SK-N-SH treated with all-trans-retinoic acid at 6 μM for 48 hours (cell line): ENCODE results near the gene MMP24OS.

Experiments used
- ATAC-seq: fragments of 200-7000 bp; cut with Tn5 transposase; 3 replicates; pipeline ENCODE4 v1.9.1; 2020; ENCODE audit warnings: mild to moderate bottlenecking, moderate library complexity
- ARNTL ChIP-seq: fragments of 450-650 bp; formaldehyde crosslinking; IDR thresholded peaks from 2 replicates; pipeline ENCODE4 v1.5.0; 2020; ENCODE audit warnings: low read depth, mild to moderate bottlenecking, moderate library complexity, borderline replicate concordance
- BACH2 ChIP-seq: fragments of 250-450 bp; sonication (Bioruptor Pico); IDR thresholded peaks from 2 replicates; pipeline ENCODE4 v1.9.0; 2021; ENCODE audit warnings: mild to moderate bottlenecking, borderline replicate concordance
- CSDC2 ChIP-seq: fragments of 250-450 bp; sonication (Bioruptor Pico); IDR thresholded peaks from 2 replicates; pipeline ENCODE4 v1.5.0; 2020; ENCODE audit warnings: mild to moderate bottlenecking, moderate library complexity
- CSRNP3 ChIP-seq: fragments of 250-450 bp; sonication (Bioruptor Pico); IDR thresholded peaks from 2 replicates; pipeline ENCODE4 v1.5.1; 2021; ENCODE audit warnings: mild to moderate bottlenecking, moderate library complexity
- ESRRG ChIP-seq: fragments of 250-450 bp; sonication (Bioruptor Pico); IDR thresholded peaks from 2 replicates; pipeline ENCODE4 v1.6.1; 2021; ENCODE audit warnings: mild to moderate bottlenecking
- GLIS3 ChIP-seq: fragments of 250-450 bp; sonication (Bioruptor Pico); IDR thresholded peaks from 2 replicates; pipeline ENCODE4 v1.5.0; 2020; ENCODE audit warnings: mild to moderate bottlenecking, moderate library complexity
- ISL1 ChIP-seq: fragments of 250-450 bp; sonication (Bioruptor Pico); IDR thresholded peaks from 2 replicates; pipeline ENCODE4 v2.1.2; 2022; ENCODE audit warnings: mild to moderate bottlenecking, moderate library complexity
- OSR1 ChIP-seq: fragments of 250-450 bp; sonication (Bioruptor Pico); IDR thresholded peaks from 2 replicates; pipeline ENCODE4 v1.8.0; 2022; ENCODE audit warnings: moderate library complexity, mild to moderate bottlenecking, inconsistent platforms
- PPARA ChIP-seq: fragments of 250-450 bp; sonication (Bioruptor Pico); IDR thresholded peaks from 2 replicates; pipeline ENCODE4 v1.5.0; 2020; ENCODE audit warnings: mild to moderate bottlenecking, borderline replicate concordance
- RARB ChIP-seq: fragments of 250-450 bp; sonication (Bioruptor Pico); IDR thresholded peaks from 2 replicates; pipeline ENCODE4 v1.8.0; 2021; ENCODE audit warnings: mild to moderate bottlenecking, moderate library complexity
- SNAI2 ChIP-seq: fragments of 250-450 bp; sonication (Bioruptor Pico); IDR thresholded peaks from 2 replicates; pipeline ENCODE4 v1.5.0; 2020; ENCODE audit warnings: mild to moderate bottlenecking, moderate library complexity
- TCF4 ChIP-seq: fragments of 250-450 bp; sonication (Bioruptor Pico); IDR thresholded peaks from 2 replicates; pipeline ENCODE4 v1.8.0; 2021; ENCODE audit warnings: mild to moderate bottlenecking, moderate library complexity, borderline replicate concordance
- TOX ChIP-seq: fragments of 250-450 bp; sonication (Bioruptor Pico); IDR thresholded peaks from 2 replicates; pipeline ENCODE4 v1.8.0; 2021; ENCODE audit warnings: mild to moderate bottlenecking, moderate library complexity, borderline replicate concordance
- TSHZ2 ChIP-seq: fragments of 250-450 bp; sonication (Bioruptor Pico); IDR thresholded peaks from 2 replicates; pipeline ENCODE4 v1.5.0; 2020; ENCODE audit warnings: mild to moderate bottlenecking, moderate library complexity
- ZC3H10 ChIP-seq: fragments of 250-450 bp; sonication (Bioruptor Pico); IDR thresholded peaks from 2 replicates; pipeline ENCODE4 v1.5.1; 2021; ENCODE audit warnings: mild to moderate bottlenecking, moderate library complexity
- ZFP3 ChIP-seq: fragments of 250-450 bp; sonication (Bioruptor Pico); IDR thresholded peaks from 2 replicates; pipeline ENCODE4 v1.5.0; 2020; ENCODE audit warnings: mild to moderate bottlenecking, moderate library complexity
- ZFP30 ChIP-seq: fragments of 450-650 bp; formaldehyde crosslinking; IDR thresholded peaks from 2 replicates; pipeline ENCODE4 v1.5.0; 2022; ENCODE audit warnings: mild to moderate bottlenecking, moderate library complexity
- ZNF565 ChIP-seq: fragments of 450-650 bp; formaldehyde crosslinking; conservative IDR thresholded peaks from 2 replicates; pipeline ENCODE4 v1.5.0; 2020; ENCODE audit warnings: low read depth, mild to moderate bottlenecking, moderate library complexity
- ZNF70 ChIP-seq: fragments of 450-650 bp; formaldehyde crosslinking; IDR thresholded peaks from 2 replicates; pipeline ENCODE4 v1.5.0; 2020; ENCODE audit warnings: mild to moderate bottlenecking, moderate library complexity
- ZNF8 ChIP-seq: fragments of 450-650 bp; formaldehyde crosslinking; IDR thresholded peaks from 2 replicates; pipeline ENCODE4 v1.5.0; 2020; ENCODE audit warnings: mild to moderate bottlenecking, moderate library complexity
- TF ChIP-seq, protein P1 (sequence below): fragments of 250-450 bp; sonication (Bioruptor Pico); IDR thresholded peaks from 2 replicates; pipeline ENCODE4 v1.8.0; 2020; ENCODE audit warnings: mild to moderate bottlenecking, moderate library complexity, borderline replicate concordance
- TF ChIP-seq, protein P2 (sequence below): fragments of 250-450 bp; sonication (Bioruptor Pico); IDR thresholded peaks from 2 replicates; pipeline ENCODE4 v1.8.0; 2021; ENCODE audit warnings: low read depth, mild to moderate bottlenecking, moderate library complexity, borderline replicate concordance

MMP24OS gene

GRCh38 chr20:35326021-35326739, 48.3 kb upstream of the MMP24OS start:
- no peak for TF ChIP-seq ISL1 (CRISPR knock-in tag)
- no peak for TF ChIP-seq ZNF70 (CRISPR knock-in tag)
- TF ChIP-seq ARNTL (CRISPR knock-in tag) = no peak
- TF ChIP-seq ZFP3 (CRISPR knock-in tag) = no peak
- TF ChIP-seq, protein P1, sequence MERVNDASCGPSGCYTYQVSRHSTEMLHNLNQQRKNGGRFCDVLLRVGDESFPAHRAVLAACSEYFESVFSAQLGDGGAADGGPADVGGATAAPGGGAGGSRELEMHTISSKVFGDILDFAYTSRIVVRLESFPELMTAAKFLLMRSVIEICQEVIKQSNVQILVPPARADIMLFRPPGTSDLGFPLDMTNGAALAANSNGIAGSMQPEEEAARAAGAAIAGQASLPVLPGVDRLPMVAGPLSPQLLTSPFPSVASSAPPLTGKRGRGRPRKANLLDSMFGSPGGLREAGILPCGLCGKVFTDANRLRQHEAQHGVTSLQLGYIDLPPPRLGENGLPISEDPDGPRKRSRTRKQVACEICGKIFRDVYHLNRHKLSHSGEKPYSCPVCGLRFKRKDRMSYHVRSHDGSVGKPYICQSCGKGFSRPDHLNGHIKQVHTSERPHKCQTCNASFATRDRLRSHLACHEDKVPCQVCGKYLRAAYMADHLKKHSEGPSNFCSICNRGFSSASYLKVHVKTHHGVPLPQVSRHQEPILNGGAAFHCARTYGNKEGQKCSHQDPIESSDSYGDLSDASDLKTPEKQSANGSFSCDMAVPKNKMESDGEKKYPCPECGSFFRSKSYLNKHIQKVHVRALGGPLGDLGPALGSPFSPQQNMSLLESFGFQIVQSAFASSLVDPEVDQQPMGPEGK (CRISPR knock-in tag) = no peak
- TF ChIP-seq ZC3H10 (CRISPR knock-in tag) = no peak
- TF ChIP-seq BACH2 (CRISPR knock-in tag) = no peak
- no peak for TF ChIP-seq ESRRG (CRISPR knock-in tag)
- no peak for TF ChIP-seq GLIS3 (CRISPR knock-in tag)
- TF ChIP-seq PPARA (CRISPR knock-in tag) = no peak
- no peak for TF ChIP-seq CSRNP3
- TF ChIP-seq TSHZ2 = no peak
- no peak for TF ChIP-seq ZFP30
- TF ChIP-seq ZNF8 (CRISPR knock-in tag) = no peak
- TF ChIP-seq RARB (CRISPR knock-in tag) = no peak
- TF ChIP-seq TCF4 (CRISPR knock-in tag) = no peak
- no peak for TF ChIP-seq ZNF565 (CRISPR knock-in tag)
- TF ChIP-seq OSR1 (CRISPR knock-in tag) = no peak
- TF ChIP-seq CSDC2 (CRISPR knock-in tag) = no peak
- ATAC-seq = peak; percentile 42

DNA sequence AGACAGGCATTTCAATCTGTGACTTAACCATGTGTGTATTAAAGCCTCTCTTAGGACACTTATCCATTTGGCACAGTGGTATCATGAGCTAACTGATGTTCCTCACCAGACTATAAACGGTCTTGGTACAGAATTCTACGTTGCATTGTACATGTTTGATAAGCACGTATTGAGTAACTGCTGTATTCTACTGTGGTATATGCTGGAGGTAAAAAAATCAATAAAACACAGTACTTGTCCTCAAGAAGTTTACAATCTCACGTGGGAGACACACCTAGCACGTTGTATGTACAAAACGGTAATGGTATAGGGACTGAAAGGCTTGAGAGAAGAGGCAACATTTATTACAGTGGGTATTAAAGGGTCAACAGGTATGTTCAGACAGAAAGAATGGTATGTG, 47.5 kb upstream of the MMP24OS start:
- TF ChIP-seq ZNF8 (CRISPR knock-in tag) (no peak), PPARA (CRISPR knock-in tag) (no peak), ESRRG (CRISPR knock-in tag) (no peak), TOX (CRISPR knock-in tag) (no peak), ISL1 (CRISPR knock-in tag) (no peak), TSHZ2 (no peak), SNAI2 (CRISPR knock-in tag) (no peak), ZNF70 (CRISPR knock-in tag) (no peak), CSRNP3 (no peak), RARB (CRISPR knock-in tag) (no peak), ZFP3 (CRISPR knock-in tag) (no peak), TCF4 (CRISPR knock-in tag) (no peak), BACH2 (CRISPR knock-in tag) (no peak), ZC3H10 (CRISPR knock-in tag) (no peak), ARNTL (CRISPR knock-in tag) (no peak), GLIS3 (CRISPR knock-in tag) (no peak)
- TF ChIP-seq, protein P1 (CRISPR knock-in tag) = no peak
- TF ChIP-seq, protein P2, sequence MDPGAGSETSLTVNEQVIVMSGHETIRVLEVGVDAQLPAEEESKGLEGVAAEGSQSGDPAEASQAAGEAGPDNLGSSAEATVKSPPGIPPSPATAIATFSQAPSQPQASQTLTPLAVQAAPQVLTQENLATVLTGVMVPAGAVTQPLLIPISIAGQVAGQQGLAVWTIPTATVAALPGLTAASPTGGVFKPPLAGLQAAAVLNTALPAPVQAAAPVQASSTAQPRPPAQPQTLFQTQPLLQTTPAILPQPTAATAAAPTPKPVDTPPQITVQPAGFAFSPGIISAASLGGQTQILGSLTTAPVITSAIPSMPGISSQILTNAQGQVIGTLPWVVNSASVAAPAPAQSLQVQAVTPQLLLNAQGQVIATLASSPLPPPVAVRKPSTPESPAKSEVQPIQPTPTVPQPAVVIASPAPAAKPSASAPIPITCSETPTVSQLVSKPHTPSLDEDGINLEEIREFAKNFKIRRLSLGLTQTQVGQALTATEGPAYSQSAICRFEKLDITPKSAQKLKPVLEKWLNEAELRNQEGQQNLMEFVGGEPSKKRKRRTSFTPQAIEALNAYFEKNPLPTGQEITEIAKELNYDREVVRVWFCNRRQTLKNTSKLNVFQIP = no peak
- no peak for ATAC-seq
